Liver (tissue), 9 donors: ENCODE measurements around the gene DCP2. TPM values are rescaled to one million over a fixed set of nuclear protein-coding genes. Genes with fewer than 3 reads are reported as not detected.

Experiments used
- DNase-seq: peaks from one replicate; pipeline ENCODE4 v3.0.0-alpha.2; 2017; ENCODE audit warnings: low spot score
- H3K27ac ChIP-seq, 2 donors: one replicate each; pipeline ENCODE4 v1.7.0; 2013; ENCODE audit warnings: inconsistent platforms in 2 of 2, low read length in 2 of 2, control low read depth in 1 of 2, low read depth in 1 of 2, mild to moderate bottlenecking in 1 of 2
- H3K27me3 ChIP-seq, 4 donors: one replicate each; pipeline versions ENCODE4 v1.6.1 to v1.7.0; 2013; ENCODE audit warnings: low read length in 3 of 4, inconsistent platforms in 1 of 4, mild to moderate bottlenecking in 1 of 4, moderate library complexity in 1 of 4; ENCODE audit not compliant: control insufficient read depth in 4 of 4, insufficient read depth in 4 of 4
- H3K36me3 ChIP-seq, 4 donors: one replicate each; pipeline versions ENCODE4 v1.6.1 to v1.7.0; 2013; ENCODE audit warnings: low read length in 3 of 4, mild to moderate bottlenecking in 3 of 4, low read depth in 1 of 4, moderate library complexity in 1 of 4; ENCODE audit not compliant: control insufficient read depth in 4 of 4, insufficient read depth in 3 of 4
- H3K4me1 ChIP-seq, 4 donors: one replicate each; pipeline versions ENCODE4 v1.6.1 to v1.7.0; 2013; ENCODE audit warnings: low read length in 3 of 4, mild to moderate bottlenecking in 3 of 4, moderate library complexity in 1 of 4; ENCODE audit not compliant: control insufficient read depth in 4 of 4, insufficient read depth in 4 of 4
- H3K4me3 ChIP-seq, 3 donors: one replicate each; pipeline versions ENCODE4 v1.6.1 to v1.7.0; 2013; ENCODE audit warnings: low read length in 3 of 3, control low read depth in 1 of 3, low read depth in 1 of 3, mild to moderate bottlenecking in 1 of 3
- H3K9ac ChIP-seq, 2 donors: one replicate each; pipeline ENCODE4 v1.7.0; 2013; ENCODE audit warnings: low read length in 2 of 2, mild to moderate bottlenecking in 2 of 2, moderate library complexity in 2 of 2, control low read depth in 1 of 2, low read depth in 1 of 2
- H3K9me3 ChIP-seq, 4 donors: one replicate each; pipeline versions ENCODE4 v1.6.1 to v1.7.0; 2013; ENCODE audit warnings: low read length in 3 of 4; ENCODE audit not compliant: control insufficient read depth in 4 of 4
- EGR1 ChIP-seq, 2 donors: IDR thresholded peaks; 2 replicates each; pipeline ENCODE4 v1.6.1; 2016 to 2018; ENCODE audit warnings: antibody characterized with exemption in 2 of 2, low read depth in 2 of 2
- FOXA1 ChIP-seq: IDR thresholded peaks from 2 replicates; pipeline ENCODE4 v1.6.1; 2016; ENCODE audit warnings: antibody characterized with exemption
- FOXA2 ChIP-seq: IDR thresholded peaks from 2 replicates; pipeline ENCODE4 v1.6.1; 2016; ENCODE audit warnings: antibody characterized with exemption
- GABPA ChIP-seq, 2 donors: IDR thresholded peaks in 1 of 2; conservative IDR thresholded peaks in 1 of 2; 2 replicates each; pipeline ENCODE4 v1.6.1; 2016; ENCODE audit warnings: antibody characterized with exemption in 2 of 2, mild to moderate bottlenecking in 1 of 2, moderate library complexity in 1 of 2
- HNF4A ChIP-seq, 2 donors: conservative IDR thresholded peaks; 2 replicates each; pipeline ENCODE4 v1.6.1; 2016; ENCODE audit warnings: antibody characterized with exemption in 2 of 2, mild to moderate bottlenecking in 2 of 2
- HNF4G ChIP-seq: IDR thresholded peaks from 2 replicates; pipeline ENCODE4 v1.6.1; 2016; ENCODE audit warnings: antibody characterized with exemption
- JUND ChIP-seq, 2 donors: IDR thresholded peaks; 2 replicates each; pipeline ENCODE4 v1.6.1; 2016; ENCODE audit warnings: antibody characterized with exemption in 2 of 2
- NR2F2 ChIP-seq: IDR thresholded peaks from 2 replicates; pipeline ENCODE4 v1.6.1; 2016; ENCODE audit warnings: antibody characterized with exemption
- RAD21 ChIP-seq, 2 donors: IDR thresholded peaks; 2 replicates each; pipeline ENCODE4 v1.6.1; 2016; ENCODE audit warnings: antibody characterized with exemption in 2 of 2, mild to moderate bottlenecking in 2 of 2
- RXRA ChIP-seq, 2 donors: IDR thresholded peaks; 2 replicates each; pipeline ENCODE4 v1.6.1; 2017 to 2018; ENCODE audit warnings: antibody characterized with exemption in 2 of 2, mild to moderate bottlenecking in 1 of 2
- SP1 ChIP-seq: IDR thresholded peaks from 2 replicates; pipeline ENCODE4 v1.6.1; 2018; ENCODE audit warnings: antibody characterized with exemption, mild to moderate bottlenecking
- TAF1 ChIP-seq: conservative IDR thresholded peaks from 2 replicates; pipeline ENCODE4 v1.6.1; 2016; ENCODE audit warnings: antibody characterized with exemption, mild to moderate bottlenecking
- YY1 ChIP-seq: IDR thresholded peaks from 2 replicates; pipeline ENCODE4 v1.6.1; 2016; ENCODE audit warnings: antibody characterized with exemption, mild to moderate bottlenecking
- WGBS: extraction: QIAGEN DNeasy Blood & Tissue Kit; methylation state at CpG from one replicate; pipeline ENCODE4 v1.1.7; 2013; 5-methylcytosine and 5-hydroxymethylcytosine counted together
- polyA plus RNA-seq, 2 donors: library from polyadenylated mRNA; stranded (reverse) in 1 of 2; unstranded in 1 of 2; fragments of 200-250 nt in 1 of 2; fragments of >200 nt in 1 of 2; fragmentation: Nextera tagmentation in 1 of 2; extraction: Ambion mirVana in 1 of 2; gene quantifications; one replicate each; pipeline versions ENCODE4 v1.2.1 to v1.2.3, GENCODE V29; 2013 to 2015
- total RNA-seq, 2 donors: library from RNA; depleted of rRNA; stranded (reverse); fragments of >200 nt; gene quantifications; one replicate each; pipeline ENCODE4 v1.2.3, GENCODE V29; 2014
- TF ChIP-seq, protein P1 (sequence below): IDR thresholded peaks from 2 replicates; pipeline ENCODE4 v1.6.1; 2016; ENCODE audit warnings: antibody characterized with exemption, mild to moderate bottlenecking
- TF ChIP-seq, protein P2 (sequence below): IDR thresholded peaks from 2 replicates; pipeline ENCODE4 v1.6.1; 2016; ENCODE audit warnings: antibody characterized with exemption
- TF ChIP-seq, protein P3 (sequence below): IDR thresholded peaks from 2 replicates; pipeline ENCODE4 v1.6.1; 2016; ENCODE audit warnings: antibody characterized with exemption
- TF ChIP-seq, protein P4 (sequence below): fragments of 150-350 bp; IDR thresholded peaks from 2 replicates; pipeline ENCODE4 v1.5.1; 2017; ENCODE audit warnings: improper control_type of control experiment, low read depth, low read length; ENCODE audit not compliant: missing input control
- TF ChIP-seq, protein P5 (sequence below): IDR thresholded peaks from 2 replicates; pipeline ENCODE4 v1.6.1; 2016; ENCODE audit warnings: antibody characterized with exemption
- donor health status: healthy.
- donor health status: healthy.
- donor health status: healthy.
- donor health status: healthy.
- donor health status: healthy.

DCP2 gene
- total and polyA plus RNA-seq, 4 donors, result 2.9 to 44.2 (median 12.4) TPM

DNA sequence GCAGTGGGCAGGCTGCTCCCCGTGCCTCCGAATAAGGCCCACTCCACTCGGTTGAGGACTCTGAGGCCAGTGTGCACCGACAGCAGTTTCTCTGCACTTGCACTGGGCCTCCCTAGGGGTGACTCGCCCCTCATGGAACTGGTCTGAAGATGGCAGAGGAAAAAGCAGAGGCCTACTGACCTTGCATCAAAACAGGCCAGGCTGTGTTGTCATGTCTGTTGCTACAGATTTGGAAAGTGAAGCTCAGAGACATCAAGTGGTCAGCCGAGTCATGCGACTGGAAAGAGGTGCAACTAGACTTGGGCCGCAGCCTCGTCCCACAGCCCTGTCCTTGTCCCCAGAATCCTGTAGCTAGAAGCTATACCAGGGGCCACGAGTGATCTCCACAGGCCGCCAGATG is 78.3 kb downstream of the DCP2 start:
- H3K9ac ChIP-seq, result no peak overlapping the region
- WGBS, result 98% methylated on average over 11 of the region's 11 CpGs
- no peaks in the 10 kb centered on the region for H3K4me1 ChIP-seq
- DNase-seq, result no peak
- no peaks in the 10 kb centered on the region for H3K9me3 ChIP-seq
- peaks cover 2 to 67% (median 35%) of the 10 kb centered on the region in 4 donors for H3K36me3 ChIP-seq
- H3K27me3 ChIP-seq, result no peaks in the 10 kb centered on the region
- H3K27ac ChIP-seq, result no peak overlapping the region
- TF ChIP-seq, protein P1, sequence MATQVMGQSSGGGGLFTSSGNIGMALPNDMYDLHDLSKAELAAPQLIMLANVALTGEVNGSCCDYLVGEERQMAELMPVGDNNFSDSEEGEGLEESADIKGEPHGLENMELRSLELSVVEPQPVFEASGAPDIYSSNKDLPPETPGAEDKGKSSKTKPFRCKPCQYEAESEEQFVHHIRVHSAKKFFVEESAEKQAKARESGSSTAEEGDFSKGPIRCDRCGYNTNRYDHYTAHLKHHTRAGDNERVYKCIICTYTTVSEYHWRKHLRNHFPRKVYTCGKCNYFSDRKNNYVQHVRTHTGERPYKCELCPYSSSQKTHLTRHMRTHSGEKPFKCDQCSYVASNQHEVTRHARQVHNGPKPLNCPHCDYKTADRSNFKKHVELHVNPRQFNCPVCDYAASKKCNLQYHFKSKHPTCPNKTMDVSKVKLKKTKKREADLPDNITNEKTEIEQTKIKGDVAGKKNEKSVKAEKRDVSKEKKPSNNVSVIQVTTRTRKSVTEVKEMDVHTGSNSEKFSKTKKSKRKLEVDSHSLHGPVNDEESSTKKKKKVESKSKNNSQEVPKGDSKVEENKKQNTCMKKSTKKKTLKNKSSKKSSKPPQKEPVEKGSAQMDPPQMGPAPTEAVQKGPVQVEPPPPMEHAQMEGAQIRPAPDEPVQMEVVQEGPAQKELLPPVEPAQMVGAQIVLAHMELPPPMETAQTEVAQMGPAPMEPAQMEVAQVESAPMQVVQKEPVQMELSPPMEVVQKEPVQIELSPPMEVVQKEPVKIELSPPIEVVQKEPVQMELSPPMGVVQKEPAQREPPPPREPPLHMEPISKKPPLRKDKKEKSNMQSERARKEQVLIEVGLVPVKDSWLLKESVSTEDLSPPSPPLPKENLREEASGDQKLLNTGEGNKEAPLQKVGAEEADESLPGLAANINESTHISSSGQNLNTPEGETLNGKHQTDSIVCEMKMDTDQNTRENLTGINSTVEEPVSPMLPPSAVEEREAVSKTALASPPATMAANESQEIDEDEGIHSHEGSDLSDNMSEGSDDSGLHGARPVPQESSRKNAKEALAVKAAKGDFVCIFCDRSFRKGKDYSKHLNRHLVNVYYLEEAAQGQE, result no peak
- TF ChIP-seq NR2F2 (no peak), HNF4G (no peak), FOXA1 (no peak), HNF4A (conservative IDR thresholded peaks at IDR 0.05) (no peak), SP1 (no peak), TAF1 (no peak), JUND (IDR thresholded peaks at IDR 0.05) (no peak), FOXA2 (no peak), RXRA (IDR thresholded peaks at IDR 0.05) (no peak), RAD21 (IDR thresholded peaks at IDR 0.05) (no peak), YY1 (no peak), EGR1 (IDR thresholded peaks at IDR 0.05; ENCODE audit: low read depth in 2 of 2) (no peak), GABPA (IDR thresholded peaks at IDR 0.05 in 1 of 2, conservative IDR thresholded peaks at IDR 0.05 in 1 of 2) (no peak)
- TF ChIP-seq, protein P2, sequence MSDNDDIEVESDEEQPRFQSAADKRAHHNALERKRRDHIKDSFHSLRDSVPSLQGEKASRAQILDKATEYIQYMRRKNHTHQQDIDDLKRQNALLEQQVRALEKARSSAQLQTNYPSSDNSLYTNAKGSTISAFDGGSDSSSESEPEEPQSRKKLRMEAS, result no peak
- TF ChIP-seq, protein P3, sequence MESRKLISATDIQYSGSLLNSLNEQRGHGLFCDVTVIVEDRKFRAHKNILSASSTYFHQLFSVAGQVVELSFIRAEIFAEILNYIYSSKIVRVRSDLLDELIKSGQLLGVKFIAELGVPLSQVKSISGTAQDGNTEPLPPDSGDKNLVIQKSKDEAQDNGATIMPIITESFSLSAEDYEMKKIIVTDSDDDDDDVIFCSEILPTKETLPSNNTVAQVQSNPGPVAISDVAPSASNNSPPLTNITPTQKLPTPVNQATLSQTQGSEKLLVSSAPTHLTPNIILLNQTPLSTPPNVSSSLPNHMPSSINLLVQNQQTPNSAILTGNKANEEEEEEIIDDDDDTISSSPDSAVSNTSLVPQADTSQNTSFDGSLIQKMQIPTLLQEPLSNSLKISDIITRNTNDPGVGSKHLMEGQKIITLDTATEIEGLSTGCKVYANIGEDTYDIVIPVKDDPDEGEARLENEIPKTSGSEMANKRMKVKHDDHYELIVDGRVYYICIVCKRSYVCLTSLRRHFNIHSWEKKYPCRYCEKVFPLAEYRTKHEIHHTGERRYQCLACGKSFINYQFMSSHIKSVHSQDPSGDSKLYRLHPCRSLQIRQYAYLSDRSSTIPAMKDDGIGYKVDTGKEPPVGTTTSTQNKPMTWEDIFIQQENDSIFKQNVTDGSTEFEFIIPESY, result no peak
- TF ChIP-seq, protein P4, sequence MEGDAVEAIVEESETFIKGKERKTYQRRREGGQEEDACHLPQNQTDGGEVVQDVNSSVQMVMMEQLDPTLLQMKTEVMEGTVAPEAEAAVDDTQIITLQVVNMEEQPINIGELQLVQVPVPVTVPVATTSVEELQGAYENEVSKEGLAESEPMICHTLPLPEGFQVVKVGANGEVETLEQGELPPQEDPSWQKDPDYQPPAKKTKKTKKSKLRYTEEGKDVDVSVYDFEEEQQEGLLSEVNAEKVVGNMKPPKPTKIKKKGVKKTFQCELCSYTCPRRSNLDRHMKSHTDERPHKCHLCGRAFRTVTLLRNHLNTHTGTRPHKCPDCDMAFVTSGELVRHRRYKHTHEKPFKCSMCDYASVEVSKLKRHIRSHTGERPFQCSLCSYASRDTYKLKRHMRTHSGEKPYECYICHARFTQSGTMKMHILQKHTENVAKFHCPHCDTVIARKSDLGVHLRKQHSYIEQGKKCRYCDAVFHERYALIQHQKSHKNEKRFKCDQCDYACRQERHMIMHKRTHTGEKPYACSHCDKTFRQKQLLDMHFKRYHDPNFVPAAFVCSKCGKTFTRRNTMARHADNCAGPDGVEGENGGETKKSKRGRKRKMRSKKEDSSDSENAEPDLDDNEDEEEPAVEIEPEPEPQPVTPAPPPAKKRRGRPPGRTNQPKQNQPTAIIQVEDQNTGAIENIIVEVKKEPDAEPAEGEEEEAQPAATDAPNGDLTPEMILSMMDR, result no peak
- TF ChIP-seq, protein P5, sequence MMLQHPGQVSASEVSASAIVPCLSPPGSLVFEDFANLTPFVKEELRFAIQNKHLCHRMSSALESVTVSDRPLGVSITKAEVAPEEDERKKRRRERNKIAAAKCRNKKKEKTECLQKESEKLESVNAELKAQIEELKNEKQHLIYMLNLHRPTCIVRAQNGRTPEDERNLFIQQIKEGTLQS, result no peak
- H3K4me3 ChIP-seq, result no peak overlapping the region
